Stimulated activated CD4-positive, alpha-beta T cell treated with anti-CD3 and anti-CD28 coated beads, Interleukin-4, amount 100 ng/mL, for 24 hours (primary cell): Measurements from ENCODE around the gene KCNN2.

ENCODE experiments used
- DNase-seq: peaks from one replicate; pipeline ENCODE4 v3.0.0-alpha.2; 2020

The KCNN2 gene

GRCh38 chr5:114362977-114363761, 1.3 kb downstream of the KCNN2 start:
- DNase-seq: no peak

DNA sequence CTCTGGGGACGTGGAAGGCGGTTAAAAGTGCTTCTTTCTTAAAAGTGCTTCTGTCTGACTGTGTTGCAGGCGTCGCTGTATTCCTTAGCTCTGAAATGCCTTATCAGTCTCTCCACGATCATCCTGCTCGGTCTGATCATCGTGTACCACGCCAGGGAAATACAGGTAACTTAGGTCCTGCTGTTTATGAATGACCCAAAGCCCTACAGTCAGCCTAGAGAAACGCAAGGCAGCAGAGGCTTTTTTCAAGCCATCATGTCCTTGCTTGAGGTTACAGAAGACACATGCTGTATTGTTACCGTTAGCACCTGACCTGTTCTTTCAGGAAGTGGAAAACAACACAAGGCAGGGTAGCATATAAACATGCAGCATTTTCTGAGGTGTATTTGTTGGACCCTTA, 2.0 kb downstream of the KCNN2 start:
- DNase-seq: no peak

DNA sequence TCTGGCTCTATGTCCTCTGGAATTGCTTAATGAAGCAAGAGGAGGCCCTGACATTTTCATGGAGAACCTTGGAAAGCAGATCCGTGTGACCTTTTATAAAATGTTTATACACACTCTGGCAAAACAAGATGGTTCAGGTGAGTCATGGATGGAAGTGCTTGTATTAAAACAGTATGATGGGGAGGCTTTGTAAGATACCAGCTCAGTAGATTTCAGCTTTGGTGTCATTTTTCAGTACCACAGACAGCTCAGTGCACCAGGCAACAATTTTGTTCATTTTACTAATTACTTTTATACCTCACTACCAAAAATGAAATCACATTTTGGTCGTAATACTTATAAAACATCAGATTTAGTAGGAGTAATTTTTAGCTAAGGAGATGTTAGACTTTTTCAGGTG, 5.2 kb downstream of the KCNN2 start:
- no peak for DNase-seq

GRCh38 chr5:114369680-114370417, 8.0 kb downstream of the KCNN2 start:
- DNase-seq: no peak

GRCh38 chr5:114377050-114377844, 15.4 kb downstream of the KCNN2 start:
- no peak for DNase-seq

DNA sequence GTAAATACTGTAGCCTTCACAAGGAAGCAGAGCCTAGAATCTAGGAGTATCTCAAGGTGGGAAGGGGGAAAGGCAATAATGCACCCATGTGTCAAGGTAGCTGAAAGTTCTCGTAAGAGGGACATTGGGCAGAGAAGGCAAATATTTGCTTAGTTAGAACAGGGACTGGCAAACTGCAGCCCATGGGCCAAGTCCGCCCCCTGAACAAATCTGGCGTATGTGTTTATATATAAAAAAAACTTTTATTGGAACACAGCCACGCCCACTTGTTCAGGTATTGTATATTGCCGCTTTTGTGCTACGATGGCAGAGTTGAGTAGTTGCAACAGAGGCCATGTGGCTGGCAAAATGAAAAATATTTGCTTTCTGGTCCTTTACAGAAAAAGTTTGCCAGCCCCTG, 16.1 kb downstream of the KCNN2 start:
- no peak for DNase-seq

DNA sequence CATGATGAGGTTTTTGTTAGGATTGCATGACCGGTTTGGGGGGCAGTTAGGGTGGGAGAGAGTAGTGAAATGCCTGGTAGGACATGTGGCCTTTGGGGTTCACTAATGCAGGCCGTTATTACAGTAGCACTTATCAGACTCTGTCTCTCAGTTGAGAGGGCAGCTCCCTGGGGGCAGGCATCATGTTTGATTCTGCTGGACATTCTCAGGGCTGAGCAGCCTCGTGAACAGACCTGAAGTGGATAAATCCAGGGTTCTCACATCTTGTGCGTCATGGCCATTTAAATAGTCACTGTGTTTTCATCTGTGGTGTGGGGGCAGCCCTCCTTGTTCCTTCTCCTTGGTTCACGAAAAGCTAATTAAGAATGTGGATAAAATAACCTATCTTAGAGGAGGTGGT, 18.9 kb downstream of the KCNN2 start:
- DNase-seq: no peak

DNA sequence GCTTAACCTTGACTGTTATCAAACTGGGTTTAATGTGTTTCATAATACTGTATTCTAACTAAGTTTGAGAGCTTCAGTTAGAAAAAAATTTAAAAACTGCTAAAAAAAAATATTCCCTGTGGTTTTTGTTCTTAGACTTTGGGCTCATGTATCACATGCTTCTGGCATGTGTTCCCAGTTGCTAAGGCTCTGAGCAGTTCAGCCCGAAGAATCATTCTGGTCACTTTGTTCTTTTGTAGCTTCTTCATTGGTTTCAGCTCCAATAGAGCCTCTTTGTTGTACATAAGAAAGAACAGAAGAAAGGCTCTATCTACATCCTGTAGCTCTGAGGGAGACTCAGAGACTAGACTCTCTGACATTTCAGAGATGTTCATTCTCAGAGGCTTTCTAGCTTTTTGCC, 25.6 kb downstream of the KCNN2 start:
- DNase-seq: no peak

GRCh38 chr5:114390431-114390830, 28.6 kb downstream of the KCNN2 start:
- no peak for DNase-seq

DNA sequence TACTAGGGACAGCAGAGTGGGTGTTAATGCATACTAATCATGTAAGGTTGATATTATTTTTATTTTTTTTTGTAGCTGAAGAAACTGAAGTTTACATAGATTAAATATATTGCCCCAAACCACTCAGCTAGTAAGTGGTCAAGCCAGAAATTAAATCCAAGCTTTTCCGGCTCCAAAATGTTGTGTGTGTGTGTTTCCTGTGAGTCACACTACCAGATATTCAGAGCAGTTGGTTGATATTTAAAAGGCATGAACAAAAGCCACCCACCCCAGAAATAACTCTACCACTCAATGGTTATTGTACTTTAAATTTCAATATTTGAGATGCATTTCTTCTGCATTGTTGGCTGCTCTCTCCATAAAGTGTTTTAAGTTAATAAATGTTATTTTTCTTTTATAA, 29.5 kb downstream of the KCNN2 start:
- DNase-seq: no peak

GRCh38 chr5:114393159-114393558, 31.3 kb downstream of the KCNN2 start:
- no peak for DNase-seq

DNA sequence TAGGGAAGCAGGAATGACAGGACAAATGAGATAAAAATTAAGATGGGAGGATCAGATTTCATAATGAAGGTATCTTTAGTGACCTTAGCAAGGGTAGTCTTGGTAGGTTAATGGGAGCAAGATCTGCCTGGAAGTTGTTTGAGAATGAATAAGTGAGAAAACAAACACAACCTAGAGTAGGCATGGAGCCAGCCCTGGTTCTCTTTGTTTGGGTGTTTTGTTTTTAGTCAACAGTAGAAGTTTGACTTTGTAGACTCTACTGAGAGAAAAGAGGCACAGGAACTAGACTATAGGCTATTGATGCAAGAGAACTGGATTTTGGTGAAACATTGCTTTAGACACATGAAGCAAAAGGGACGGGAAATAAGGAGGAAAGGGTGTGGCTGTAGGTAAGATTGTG, 40.3 kb downstream of the KCNN2 start:
- no peak for DNase-seq

- no peak for DNase-seq
Measured at GRCh38 chr5:114407783-114408182, 45.9 kb downstream of the KCNN2 start.

DNA sequence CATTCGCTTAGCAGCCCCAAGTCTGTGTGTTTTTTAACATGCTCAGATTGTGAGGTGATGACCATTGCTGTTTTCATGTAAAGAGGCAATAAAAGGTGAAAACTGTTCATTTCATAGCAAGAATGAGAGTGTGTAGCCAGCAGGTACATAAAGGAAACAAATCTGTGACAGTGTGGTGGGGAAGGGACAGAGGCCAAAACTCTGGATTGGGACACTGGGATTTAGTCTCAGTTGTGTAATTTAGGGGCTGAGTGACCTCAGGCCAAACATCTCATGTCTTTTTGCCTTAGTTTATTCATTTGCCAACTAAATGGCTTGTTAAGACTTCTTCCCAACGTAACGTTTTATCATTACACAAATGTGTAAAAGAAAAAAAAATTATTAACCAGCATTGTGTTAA, 47.0 kb downstream of the KCNN2 start:
- no peak for DNase-seq

DNA sequence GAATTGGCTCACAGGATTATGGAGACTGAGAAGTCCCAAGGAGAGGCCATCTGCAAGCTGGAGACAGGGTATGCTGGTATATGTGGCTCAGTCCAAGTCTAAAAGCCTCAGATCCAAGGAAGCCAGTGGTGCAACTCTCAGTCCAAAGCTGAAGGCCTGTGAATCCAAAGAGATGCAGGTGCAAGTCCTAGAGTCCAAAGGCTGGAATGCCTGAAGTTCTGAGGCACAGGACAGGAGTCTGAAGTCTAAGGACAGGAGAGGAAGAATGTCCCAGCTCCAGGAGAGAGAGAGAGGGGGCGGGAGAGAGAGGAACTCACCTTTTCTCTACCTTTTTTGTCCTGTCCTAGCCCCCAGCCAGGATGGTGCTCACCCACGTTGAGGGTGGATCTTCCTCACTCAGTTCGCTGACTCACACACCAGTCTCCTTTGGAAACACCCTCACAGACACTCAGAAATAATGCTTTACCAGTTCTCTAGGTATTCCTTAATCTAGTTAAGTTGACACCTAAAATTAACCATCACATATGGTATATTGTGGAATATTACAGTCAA, 49.6 kb downstream of the KCNN2 start:
- DNase-seq: no peak

DNA sequence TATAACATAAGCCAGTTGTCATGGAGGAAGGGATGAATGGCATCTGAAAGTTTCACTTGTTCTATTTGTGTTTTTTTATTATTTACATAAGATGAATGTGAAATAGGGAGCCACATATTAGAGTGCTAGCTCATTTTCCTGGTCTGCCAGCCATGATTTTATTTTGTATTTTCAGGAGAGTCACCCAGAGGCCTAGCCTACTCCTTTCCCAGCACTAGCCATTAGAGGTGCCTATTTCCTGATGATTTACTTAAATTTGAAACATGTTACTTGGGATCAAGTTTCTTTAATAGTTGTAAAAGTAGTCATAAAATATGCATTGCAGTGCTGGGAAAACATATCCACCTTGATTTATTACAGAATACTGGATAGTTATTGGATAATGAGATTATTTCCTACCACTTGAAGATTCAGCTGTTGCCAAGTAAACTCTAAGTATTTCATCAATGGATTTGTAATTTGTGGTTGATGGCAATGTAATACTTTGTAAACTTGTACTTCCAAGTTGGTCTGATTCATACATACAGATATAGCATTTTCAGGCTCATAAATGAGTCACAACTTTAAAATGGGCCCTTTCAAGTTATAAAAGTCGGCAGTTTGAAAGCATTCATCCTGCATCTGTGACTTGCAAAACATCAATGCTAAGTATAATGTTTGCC, 50.8 kb downstream of the KCNN2 start:
- DNase-seq: no peak

DNA sequence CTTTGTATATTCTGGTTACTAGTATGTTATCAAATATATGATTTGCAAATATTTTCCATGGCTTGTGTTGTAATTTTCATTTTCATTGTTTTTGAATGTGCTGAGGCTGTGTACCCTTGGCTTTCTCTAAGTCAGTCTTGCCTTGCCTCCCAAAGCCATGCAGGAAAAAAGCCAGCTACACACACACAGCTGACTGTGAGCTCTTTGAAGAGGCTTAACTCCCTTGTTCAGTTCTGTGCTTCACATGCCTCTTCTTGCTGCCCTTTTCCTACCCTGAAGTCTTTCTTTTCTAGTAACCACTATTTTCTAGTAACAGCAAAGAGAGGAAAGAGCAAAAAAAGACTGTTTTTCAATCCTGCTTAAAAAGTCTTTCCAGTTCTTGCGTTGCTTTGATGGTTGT, 53.9 kb downstream of the KCNN2 start:
- no peak for DNase-seq

DNA sequence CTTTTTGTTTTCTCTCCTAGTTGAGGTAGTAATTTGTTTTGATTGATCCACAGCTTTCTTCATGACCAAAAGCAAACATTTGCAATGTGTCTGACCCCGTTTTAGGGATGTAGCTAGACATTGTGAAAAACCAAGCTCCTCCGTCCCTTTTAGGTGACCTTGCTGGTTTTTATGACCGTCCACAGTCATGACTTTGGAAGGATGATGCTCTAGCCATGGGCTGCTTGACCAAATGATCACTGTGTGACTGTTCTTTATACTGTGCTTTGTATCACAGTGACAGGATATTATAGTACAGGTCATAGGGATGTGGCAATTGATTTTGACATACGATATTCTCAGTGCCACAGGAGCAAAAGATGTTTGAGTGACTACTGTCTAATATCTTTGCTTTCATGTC, 54.4 kb downstream of the KCNN2 start:
- no peak for DNase-seq

- no peak for DNase-seq
Measured at GRCh38 chr5:114417519-114417918, 55.6 kb downstream of the KCNN2 start.

GRCh38 chr5:114418176-114419066, 56.6 kb downstream of the KCNN2 start:
- DNase-seq: no peak

- no peak for DNase-seq
Measured at GRCh38 chr5:114419067-114419388, 57.2 kb downstream of the KCNN2 start.

GRCh38 chr5:114419959-114420358, 58.1 kb downstream of the KCNN2 start:
- DNase-seq: no peak
